Activated T-cell treated with anti-CD3 and anti-CD28 coated beads, Interleukin-2, amount 50 U/mL, for 48 hours (primary cell): ENCODE data around the gene PRSS50.
"Not testable (repeated sequence)": the region's sequence is repeated elsewhere in the genome, so short reads cannot be mapped to it uniquely, and the experiment has no call there.

Source experiments
- DNase-seq, 2 experiments: peaks; one replicate each; pipeline ENCODE4 v3.0.0-alpha.2; 2020

Gene PRSS50, protein sequence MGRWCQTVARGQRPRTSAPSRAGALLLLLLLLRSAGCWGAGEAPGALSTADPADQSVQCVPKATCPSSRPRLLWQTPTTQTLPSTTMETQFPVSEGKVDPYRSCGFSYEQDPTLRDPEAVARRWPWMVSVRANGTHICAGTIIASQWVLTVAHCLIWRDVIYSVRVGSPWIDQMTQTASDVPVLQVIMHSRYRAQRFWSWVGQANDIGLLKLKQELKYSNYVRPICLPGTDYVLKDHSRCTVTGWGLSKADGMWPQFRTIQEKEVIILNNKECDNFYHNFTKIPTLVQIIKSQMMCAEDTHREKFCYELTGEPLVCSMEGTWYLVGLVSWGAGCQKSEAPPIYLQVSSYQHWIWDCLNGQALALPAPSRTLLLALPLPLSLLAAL

DNA sequence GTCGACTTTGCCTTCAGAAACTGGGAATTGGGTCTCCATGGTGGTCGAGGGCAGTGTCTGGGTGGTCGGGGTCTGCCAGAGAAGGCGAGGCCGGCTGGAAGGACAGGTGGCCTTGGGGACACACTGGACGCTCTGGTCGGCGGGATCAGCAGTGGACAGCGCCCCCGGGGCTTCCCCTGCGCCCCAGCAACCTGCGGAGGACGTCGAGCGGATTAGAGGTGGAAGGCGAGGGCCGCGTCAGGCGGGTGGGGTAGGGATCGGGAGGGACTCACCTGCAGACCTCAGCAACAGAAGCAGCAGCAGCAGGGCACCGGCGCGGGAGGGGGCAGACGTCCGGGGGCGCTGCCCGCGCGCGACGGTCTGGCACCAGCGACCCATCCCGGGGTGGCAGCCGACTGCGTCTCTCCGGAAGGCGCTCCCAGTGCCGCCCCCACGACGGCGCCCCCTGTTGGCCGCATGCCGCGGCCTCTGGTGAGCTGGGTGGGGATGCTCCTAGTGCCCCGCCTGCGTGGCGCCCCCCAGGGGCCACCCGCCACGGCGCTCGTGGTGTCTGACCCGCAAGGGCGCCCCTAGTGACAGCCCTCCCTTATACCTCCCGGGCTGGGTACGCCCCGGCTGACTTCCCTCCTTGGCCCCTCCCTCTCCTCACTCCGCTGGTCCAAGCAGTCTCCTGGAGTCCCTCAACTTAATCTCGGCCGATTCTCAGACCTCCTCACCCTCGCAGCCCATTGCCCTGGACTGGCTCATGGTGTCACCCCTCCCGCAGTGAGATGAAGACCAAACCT is at the start of gene PRSS50:
Gene PRSS50 (minus strand): TSS at position 423 of the 785 bp plus-strand sequence. CDS start 45 bp downstream, at position 378.
- peak; percentile 65 to 78 for DNase-seq

DNA sequence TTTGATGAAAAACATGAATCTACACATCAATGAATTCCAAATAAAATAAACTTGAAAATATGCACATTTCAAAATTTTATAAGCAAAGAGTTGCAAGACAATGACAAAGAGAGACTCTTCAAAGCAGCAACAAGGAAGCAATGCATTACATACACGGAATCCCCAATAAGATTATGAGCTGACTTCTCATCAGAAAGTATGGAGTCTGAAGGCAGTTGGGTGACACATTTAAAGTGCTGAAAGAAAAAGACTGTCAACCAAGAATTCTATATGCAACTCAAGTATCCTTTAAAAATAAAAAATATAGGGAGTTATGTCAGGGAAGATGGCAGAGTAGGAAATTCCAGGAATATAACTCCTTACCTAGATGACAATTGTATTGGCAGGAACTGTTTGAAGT is 46.5 kb upstream of the PRSS50 start:
- no peak for DNase-seq

DNA sequence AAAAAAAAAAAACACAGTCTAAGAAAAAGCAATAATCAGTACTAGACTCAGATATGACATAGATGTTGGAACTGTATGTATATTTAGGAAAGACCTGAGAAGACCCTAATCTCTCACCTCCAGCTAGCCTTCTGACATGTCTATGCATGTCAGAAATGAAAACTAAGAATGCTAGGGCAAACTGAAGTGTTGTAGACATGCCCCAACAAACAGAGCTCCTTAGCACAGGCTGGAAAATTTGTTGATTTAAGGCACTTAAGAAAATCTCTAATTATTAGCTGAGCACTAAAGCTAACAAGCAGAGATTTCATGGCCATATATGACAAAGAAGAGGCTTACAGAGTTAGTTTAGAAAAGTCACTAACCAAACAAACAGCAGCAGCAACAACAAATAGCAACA is 45.5 kb upstream of the PRSS50 start:
- no peak for DNase-seq

DNA sequence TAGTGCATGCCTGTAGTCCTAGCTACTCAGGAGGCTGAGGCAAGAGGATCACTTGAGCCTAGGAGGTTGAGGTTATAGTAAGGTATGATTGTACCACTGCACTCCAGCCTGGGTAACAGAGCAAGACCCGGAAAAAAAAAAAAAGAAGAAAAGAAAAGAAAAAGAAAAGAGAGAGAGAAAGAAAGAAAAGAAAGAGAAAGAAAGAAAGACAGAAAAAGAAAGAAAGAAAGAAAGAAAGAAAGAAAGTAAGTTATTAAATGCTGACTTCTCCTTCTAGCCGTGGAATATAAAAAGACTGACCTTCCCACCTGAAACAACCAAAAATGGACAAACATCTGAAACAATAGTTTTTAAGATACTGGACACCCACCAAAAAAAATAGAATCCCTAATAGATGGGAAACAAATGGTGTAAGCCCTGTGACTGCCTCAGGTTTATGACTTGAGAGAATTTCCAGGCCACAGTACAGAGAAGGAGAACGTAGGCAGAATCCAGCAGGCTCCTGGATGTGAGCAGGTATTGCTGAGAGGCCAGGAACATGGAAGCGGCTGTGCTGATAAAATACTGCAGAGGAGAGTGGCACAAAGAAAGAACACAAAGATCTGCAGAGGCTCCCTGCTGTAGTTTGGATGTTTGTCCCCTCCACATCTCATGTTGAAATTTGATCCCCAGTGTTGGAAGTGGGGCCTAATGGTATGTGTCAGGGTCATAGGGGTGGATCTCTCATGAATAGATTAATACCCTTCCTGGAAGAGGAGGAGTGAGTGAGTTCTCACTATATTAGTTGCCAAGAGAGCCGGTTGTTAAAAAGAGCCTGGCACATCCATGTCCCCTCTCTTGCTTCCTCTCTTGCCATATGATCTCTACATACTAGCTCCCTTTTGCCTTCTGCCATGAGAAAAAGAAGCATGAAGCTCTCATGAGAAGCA is 41.8 kb upstream of the PRSS50 start:
- no peak for DNase-seq

DNA sequence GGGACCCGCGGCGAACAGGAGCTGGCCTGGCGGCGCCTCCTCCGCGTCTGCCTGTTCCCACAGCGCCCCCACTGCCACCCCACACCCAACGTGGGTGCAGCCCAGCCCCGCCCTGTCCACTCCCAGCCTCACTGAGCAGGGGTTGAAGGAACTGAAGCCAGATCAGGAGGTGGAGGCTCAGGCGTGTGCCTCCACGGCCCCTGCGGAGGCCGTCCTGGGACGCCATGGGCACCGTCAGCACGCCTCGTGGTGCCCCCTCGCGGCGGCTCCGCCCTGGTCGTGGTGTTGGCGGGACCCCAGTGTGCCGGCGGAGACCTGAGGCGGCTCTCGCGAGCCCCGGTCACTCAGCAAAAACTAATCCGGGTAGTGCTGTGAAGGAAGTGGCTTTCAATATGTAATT is 39.0 kb upstream of the PRSS50 start:
- no peak for DNase-seq

DNA sequence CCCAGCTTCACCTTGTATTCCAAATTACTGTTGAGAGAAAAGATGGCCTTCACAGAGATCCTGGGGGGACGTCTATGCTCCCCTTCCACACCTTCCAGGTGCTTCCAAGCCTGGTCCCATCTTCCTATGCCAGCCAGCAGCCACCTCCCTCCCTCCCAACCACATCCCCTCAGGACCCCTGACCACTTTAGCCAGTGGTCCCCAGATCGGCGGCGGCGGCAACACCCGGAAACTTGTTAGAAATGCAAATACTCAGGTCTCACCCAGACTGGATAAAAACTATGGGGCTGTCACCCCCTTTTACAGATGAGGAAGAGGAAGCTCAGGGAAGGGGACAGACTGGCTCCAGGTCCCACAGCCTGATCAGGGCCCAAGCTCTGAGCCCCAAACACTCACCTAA is 38.0 kb upstream of the PRSS50 start:
- no peak for DNase-seq

DNA sequence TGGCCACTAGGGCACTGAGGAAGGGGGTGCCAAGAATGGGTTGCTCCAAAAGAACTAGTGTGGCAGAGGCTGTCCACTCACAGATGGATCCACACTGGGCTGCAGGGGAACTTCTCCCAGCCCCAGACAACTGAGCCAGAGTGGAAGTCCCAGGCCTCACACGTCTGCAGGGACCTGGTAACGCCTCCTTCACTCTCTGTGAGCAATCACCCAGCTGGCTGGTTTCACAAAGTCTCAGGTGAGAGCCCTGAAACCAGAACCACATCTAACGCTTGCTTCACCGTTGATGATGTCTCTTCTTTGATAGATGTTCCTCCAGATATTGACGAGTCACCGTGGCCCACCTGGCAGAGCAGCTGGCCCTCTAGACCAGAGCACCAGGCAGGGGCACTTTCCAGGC is 35.5 kb upstream of the PRSS50 start:
- DNase-seq, result peak; percentile 33 to 51

DNA sequence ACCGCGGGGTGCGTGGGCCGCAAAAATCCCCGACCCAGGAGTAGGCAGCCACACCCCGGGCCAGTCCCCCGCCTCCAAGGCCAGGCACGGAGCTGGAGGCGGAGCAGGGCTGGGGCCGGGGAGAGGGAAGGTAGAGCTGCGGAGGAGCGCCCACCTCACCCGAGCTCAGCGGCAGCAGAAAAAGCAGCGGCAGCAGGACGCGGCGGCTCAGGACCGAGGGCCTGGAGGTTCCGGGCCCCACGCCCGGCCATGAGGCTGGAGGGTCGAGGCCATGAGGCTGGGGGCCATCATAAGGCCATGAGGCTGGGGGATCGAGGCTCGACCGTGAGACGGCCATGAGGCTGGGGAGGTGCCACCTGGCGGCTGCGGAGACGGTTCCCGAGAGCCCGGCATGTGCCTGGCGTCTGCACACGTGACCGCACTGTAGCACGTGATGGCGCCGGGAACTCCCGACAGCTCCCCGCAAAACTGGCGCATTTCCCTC is 32.9 kb upstream of the PRSS50 start:
- no peak for DNase-seq

DNA sequence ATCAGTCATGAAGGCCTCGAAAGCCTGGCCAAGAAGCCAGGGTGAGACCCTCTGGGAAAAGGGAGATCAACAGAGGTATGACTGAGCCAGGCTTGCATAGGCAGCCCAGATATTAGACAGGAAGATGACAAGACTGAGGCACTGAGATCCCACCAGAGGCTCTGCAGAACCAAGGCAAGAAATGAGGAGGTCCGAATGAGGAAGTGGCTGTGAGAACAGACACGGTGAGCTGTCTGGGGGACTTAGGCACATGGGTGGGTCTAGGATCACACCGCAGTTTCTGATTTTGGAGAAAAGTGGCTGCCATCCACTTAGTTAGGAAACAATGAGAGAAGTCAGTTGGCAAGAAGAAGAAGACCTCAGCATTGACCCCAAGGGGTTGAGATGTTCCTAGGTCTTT is 31.5 kb upstream of the PRSS50 start:
- DNase-seq, result no peak

DNA sequence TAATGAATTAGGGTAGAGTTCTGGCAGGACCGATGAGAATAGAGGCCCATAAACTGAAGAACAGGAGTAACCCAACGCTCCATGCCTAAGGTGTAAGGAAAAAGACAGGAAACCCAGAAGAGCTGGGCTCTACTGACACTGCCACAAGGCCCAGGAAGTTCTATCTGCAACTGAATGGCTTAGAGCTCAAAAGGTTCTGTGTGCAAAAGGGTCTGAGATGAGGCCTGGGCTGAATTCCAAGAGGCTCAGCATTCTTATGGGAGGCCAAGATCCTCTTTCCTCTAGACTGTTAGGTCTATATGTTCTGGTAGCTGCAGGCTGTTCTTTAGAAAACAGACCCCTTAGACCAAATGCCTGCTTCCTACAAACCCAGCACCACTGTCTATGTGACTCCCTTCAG is 30.5 kb upstream of the PRSS50 start:
- no peak for DNase-seq

DNA sequence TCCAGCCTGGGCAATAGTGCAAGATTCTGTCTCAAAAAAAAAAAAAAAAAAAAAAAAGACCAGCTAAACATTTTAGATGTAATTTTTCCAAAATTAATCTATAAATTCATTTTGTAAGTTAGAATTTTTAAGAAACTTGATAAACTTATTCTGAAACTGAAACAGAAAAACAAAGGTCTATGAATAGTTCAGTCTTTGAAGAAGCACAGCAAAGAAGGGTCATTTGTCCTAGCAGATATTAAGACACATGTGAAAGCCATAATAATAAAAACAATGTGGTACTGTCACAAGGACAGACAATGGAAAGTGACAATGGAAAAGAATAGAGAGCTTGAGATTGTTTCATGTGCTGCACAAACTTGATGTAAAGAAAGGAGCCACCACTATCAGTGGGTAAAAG is 29.0 kb upstream of the PRSS50 start:
- DNase-seq, result no peak

DNA sequence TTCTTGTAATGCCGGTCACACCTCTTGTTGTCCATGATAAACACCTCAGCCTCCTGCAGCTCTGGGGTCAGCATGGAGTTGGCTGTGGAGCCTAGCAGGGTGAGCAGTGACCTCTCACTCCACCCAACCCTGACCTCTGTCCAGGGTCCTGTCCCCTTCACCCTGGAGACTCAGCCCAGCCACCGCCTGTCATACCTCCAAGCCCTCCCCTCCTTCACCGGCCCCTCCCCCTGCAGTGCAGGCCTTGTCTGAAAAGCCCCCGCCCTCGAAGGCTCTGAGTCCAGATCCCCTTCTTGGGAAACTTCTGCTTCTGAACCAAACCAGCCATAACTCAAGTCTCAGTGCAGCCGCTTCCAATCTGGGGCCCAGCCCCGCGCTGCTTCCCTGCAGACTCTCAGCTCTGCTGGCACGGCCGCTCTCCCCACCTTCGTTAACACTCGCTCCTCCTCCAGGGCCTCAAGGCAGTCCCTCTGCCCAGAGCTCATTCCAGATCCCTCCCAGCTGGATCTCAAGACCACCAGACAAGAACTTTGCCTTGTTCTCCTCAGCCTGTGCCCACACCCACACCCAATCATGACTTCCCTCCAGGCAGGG is 25.4 kb upstream of the PRSS50 start:
- DNase-seq, result no peak

DNA sequence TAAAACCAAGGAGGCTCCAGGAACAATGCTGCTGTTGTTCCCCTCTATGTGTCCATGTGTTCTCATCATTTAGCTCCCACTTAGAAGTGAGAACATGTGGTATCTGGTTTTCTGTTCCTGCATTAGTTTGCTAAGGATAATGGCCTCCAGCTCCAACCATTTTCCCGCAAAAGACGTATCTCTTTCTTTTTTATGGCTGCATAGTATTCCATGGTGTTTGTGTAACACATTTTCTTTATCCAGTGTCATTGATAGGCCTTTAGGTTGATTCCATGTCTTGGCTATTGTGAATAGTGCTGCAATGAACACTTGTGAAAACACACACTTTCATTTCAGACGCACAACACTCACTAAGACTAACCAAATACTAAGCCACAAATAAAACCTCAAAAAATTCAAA is 21.9 kb upstream of the PRSS50 start:
- DNase-seq, result not testable (repeated sequence)

DNA sequence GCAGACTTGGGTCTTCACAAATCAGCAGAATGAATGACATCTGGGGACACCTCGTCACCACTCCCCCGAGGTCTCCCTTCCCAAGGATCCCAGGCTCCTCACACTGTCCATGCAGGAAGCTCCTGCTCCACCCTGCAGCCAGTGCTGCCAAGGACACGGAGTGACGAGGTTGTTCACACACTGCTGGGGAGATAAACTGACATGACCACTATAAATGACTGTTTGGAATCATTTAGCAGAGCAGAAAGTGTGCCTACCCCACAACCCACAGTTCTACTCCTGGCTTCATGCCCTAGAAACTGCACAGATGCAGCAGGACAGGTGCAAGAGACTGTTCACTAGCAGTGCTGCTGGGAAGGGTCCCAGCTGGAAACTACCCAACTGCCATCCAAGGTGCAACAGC is 19.7 kb upstream of the PRSS50 start:
- DNase-seq, result no peak

DNA sequence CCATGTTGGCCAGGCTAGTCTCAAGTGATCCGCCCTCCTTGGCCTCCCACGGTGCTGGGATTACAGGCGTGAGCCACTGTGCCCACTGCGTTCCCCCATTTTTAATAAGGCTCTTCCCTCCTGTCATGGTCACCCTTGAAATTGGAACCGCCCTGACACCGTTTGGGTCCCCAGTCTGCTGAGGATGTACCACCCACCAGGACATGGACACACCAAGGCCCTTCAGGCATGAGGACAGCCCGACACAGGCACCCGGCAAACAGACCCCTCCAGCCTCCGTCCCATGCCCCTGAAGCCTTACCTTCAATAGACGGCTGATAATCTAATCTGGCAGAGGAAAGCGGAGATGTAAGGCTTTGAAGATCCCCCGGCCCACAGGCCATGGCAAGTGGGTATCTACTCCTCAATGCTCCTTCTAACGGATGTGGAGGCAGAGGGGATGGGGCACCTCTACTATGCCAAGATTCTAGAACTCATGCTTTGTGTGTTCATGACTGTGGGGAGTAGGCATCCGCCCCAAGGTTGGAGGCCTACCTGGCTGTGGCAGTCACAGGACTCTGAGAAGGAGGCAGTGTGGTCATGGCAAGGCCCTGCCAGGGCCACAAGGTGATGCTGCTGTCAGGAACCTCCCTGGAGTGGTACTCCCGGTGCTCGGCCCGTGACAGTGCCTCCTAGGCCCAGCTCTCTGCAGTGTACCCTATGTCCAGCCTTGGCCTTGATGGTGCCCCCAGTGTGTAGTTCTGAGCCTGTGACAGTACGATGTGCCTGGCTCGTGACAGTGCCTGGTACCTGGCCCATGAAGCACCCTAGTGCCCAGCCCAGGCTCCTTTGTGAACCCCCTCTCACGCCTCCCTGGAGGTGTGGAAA is 18.6 kb upstream of the PRSS50 start:
- DNase-seq, result no peak

DNA sequence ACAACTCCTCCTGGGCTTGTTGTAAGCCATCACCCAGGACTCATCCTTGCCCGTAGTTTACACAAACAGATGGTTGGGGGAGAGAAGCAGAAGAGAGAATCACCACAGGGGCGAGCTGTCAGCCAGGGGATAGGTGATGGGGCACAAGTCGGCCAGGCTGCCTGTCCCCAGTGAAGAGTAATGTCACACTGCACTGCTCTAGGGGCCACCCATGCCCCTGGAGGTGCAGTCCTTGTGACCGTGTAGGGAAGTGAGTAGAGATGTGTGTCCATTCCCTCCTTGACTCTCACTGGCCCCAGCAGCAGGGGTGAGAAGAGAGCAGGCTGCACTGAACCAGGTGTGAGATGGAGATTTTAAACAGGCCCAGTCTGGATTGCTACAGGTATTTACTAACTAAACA is 17.1 kb upstream of the PRSS50 start:
- no peak for DNase-seq

DNA sequence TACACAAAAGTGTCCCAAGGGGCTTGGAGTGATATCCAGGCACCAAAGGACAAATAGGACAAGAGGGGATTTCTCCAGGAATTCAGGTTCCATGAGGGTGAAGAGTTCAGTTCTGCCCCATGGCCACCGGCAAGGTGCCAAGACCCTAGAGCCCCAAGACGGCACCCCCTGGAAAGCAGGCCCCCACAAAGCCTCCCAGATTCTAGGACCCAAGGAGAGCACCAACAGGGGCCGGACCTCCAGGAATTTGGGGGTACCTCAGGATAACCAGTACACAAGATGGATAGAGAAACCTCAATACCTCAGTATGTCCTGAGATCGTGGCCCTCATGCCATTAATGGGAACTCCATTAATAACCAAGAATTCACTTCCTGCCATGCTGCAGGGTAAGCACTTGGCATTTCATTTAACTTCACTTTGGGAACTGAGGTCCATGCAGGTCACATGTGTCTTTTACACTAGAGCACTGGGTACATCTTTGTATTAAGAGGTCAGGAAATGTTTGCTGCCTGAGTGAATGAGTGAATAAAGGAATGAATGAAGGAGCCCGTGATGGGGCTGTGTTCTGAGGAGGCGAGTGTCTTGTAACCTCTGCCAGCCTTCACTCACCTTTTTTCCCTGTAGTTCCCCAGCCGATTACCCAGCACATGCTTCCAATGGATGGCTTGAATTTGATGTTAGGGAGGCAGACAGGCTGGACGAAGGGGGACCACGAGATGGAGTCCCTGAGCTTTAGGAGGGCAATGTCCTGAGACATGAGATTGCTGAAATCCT is 15.5 kb upstream of the PRSS50 start:
- DNase-seq, result peak in 1 of 2 experiments; percentile 2

DNA sequence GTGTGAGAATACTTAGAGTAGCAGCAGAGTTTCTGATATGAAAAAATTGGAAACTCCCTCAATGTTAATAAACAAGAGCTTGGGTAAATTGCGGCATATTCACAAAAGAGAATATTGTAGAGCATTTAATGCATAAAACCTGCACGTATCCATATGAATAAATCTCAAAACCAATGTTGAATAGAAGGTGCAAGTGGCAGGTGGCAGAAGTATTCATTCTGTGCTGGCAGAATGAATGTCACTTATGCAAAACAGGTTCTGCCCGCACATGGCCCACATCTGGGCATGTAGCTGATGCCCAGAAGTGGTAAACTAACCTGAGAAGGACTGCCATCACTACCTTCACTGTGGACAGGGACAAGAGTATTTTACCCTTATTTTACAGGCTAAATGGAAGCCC is 14.1 kb upstream of the PRSS50 start:
- peak in 1 of 2 experiments; percentile 4 for DNase-seq

DNA sequence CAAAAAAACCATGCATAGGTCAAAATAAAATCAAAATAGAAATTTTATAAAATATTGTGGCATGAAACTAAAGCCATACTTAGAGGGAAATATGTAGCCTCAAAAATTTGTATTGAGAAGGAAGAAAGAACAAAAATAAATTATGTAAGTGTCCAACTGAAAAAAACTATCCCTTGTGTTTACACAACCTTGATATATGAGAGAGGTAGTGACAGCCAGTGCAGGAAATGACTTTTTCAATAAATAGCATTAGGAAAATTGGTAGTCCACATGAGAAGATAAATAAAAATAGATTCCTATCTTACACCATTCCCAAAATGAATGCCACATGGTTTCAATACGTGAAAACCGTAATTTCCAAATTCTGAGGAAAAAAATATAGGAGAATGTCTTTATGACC is 13.2 kb upstream of the PRSS50 start:
- no peak for DNase-seq

DNA sequence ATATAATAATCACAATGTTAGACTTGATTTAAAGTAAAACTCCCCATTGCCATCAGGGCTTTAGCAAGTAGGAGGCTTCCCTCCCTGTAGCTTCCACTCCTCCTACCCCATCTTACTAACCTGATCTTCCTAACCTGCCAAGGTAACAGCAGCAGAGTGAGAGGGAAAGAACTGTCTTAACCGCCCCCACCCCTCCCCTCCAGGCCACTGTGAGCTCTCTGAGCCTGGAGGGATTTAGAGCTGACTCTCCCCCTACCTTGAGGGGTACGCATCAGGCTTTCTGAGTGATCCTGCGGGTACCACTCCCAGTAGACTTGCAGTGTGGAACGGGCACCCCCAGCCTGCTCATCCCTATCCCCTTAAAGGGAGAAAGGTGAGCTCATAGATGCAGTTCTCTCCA is 11.4 kb upstream of the PRSS50 start:
- DNase-seq, result peak in 1 of 2 experiments; percentile 4
